NCI-H2227 (cell line): ENCODE data around the gene LGR5.

Experiments
- DNase-seq: peaks from one replicate; lab custom pipeline; 2025; ENCODE audit not compliant: unreplicated experiment; lab: John Stamatoyannopoulos, UW

Gene LGR5

GRCh38 chr12:71436696-71437095 lies 2.9 kb upstream of the LGR5 start:
- no peak for DNase-seq

GRCh38 chr12:71438670-71439361 lies 782 bp upstream of the LGR5 start:
- DNase-seq: no peak

GRCh38 chr12:71439362-71439612 lies 311 bp upstream of the LGR5 start:
- no peak for DNase-seq

- DNase-seq: peak; percentile 12
Measured at GRCh38 chr12:71440345-71440762, 756 bp downstream of the LGR5 start.

- DNase-seq: peak; percentile 7
Measured at GRCh38 chr12:71440763-71441748, 1.5 kb downstream of the LGR5 start.

- DNase-seq: no peak
Measured at GRCh38 chr12:71441836-71442566, 2.4 kb downstream of the LGR5 start.

GRCh38 chr12:71442567-71442931 lies 3.0 kb downstream of the LGR5 start:
- no peak for DNase-seq

GRCh38 chr12:71445071-71445470 lies 5.5 kb downstream of the LGR5 start:
- DNase-seq: no peak

- no peak for DNase-seq
Measured at GRCh38 chr12:71447691-71448132, 8.1 kb downstream of the LGR5 start.

GRCh38 chr12:71448150-71448581 lies 8.6 kb downstream of the LGR5 start:
- no peak for DNase-seq

GRCh38 chr12:71449373-71450070 lies 9.9 kb downstream of the LGR5 start:
- DNase-seq: no peak

GRCh38 chr12:71452006-71452405 lies 12.4 kb downstream of the LGR5 start:
- DNase-seq: no peak

- DNase-seq: no peak
Measured at GRCh38 chr12:71455028-71455737, 15.6 kb downstream of the LGR5 start.

- DNase-seq: peak; percentile 2
Measured at GRCh38 chr12:71456316-71456715, 16.7 kb downstream of the LGR5 start.

GRCh38 chr12:71456990-71457389 lies 17.4 kb downstream of the LGR5 start:
- no peak for DNase-seq

- no peak for DNase-seq
Measured at GRCh38 chr12:71460318-71460717, 20.7 kb downstream of the LGR5 start.

GRCh38 chr12:71460850-71461609 lies 21.4 kb downstream of the LGR5 start:
- DNase-seq: no peak

- DNase-seq: no peak
Measured at GRCh38 chr12:71461787-71462328, 22.3 kb downstream of the LGR5 start.

- DNase-seq: no peak
Measured at GRCh38 chr12:71465796-71466195, 26.2 kb downstream of the LGR5 start.
